HepG2 (cell line): ENCODE results near the gene TTLL6. TPM values are rescaled to one million over a fixed set of nuclear protein-coding genes. Genes with fewer than 3 reads are reported as not detected.
A peak's percentile ranks its signal among the peaks of the same experiment; 100 is the strongest.

Experiments
- ARID3A ChIP-seq: IDR thresholded peaks from 2 replicates; pipeline ENCODE4 v1.6.1; 2012; ENCODE audit warnings: low read depth, low read length, improper control_type of control experiment
- BORCS8-MEF2B ChIP-seq: sonication (generic); formaldehyde crosslinking; IDR thresholded peaks from 2 replicates; pipeline ENCODE4 v1.8.0; 2022; ENCODE audit warnings: mild to moderate bottlenecking, missing genetic modification reagents
- CEBPZ ChIP-seq: IDR thresholded peaks from 2 replicates; pipeline ENCODE4 v1.6.1; 2012; ENCODE audit warnings: low read length, improper control_type of control experiment
- CTCF ChIP-seq: sonication (generic); formaldehyde crosslinking; IDR thresholded peaks from 2 replicates; pipeline ENCODE4 v1.5.0; 2020; ENCODE audit warnings: mild to moderate bottlenecking, missing genetic modification reagents, moderate library complexity
- IRF2 ChIP-seq: IDR thresholded peaks from 2 replicates; pipeline ENCODE4 v1.6.1; 2018; ENCODE audit warnings: missing genetic modification reagents, missing compliant biosample characterization
- PHF8 ChIP-seq: sonication (generic); formaldehyde crosslinking; IDR thresholded peaks from 2 replicates; pipeline ENCODE4 v1.5.0; 2020; ENCODE audit warnings: missing genetic modification reagents
- RXRB ChIP-seq: IDR thresholded peaks from 2 replicates; pipeline ENCODE4 v1.6.1; 2016; ENCODE audit warnings: borderline replicate concordance, missing genetic modification reagents, missing compliant biosample characterization
- STAG1 ChIP-seq: sonication (generic); formaldehyde crosslinking; IDR thresholded peaks from 2 replicates; pipeline ENCODE4 v1.4.0; 2020; ENCODE audit warnings: missing genetic modification reagents
- UBTF ChIP-seq: sonication (generic); formaldehyde crosslinking; IDR thresholded peaks from 2 replicates; pipeline ENCODE4 v1.4.0; 2020; ENCODE audit warnings: mild to moderate bottlenecking, missing genetic modification reagents
- ZBTB4 ChIP-seq: sonication (generic); formaldehyde crosslinking; IDR thresholded peaks from 2 replicates; pipeline ENCODE4 v1.4.0; 2020; ENCODE audit warnings: missing genetic modification reagents, mild to moderate bottlenecking, borderline replicate concordance
- ZC3H13 ChIP-seq: sonication (generic); formaldehyde crosslinking; IDR thresholded peaks from 2 replicates; pipeline ENCODE4 v1.8.1; 2023; ENCODE audit warnings: mild to moderate bottlenecking, missing genetic modification reagents, moderate library complexity
- ZNF737 ChIP-seq: sonication (generic); formaldehyde crosslinking; IDR thresholded peaks from 2 replicates; pipeline ENCODE4 v1.5.0; 2020; ENCODE audit warnings: missing genetic modification reagents, mild to moderate bottlenecking, borderline replicate concordance
- polyA plus RNA-seq, 8 experiments: library from polyadenylated mRNA; depleted of rRNA in 3 of 8; stranded (reverse) in 7 of 8; unstranded in 1 of 8; fragments of >200 nt; fragmentation: Illumina TruSeq in 4 of 8; extraction: Trizol in 4 of 8; gene quantifications; 2 replicates each; pipeline versions ENCODE4 v1.2.1 to v1.2.3, GENCODE V29; 2011 to 2016; ENCODE audit warnings: low read depth in 4 of 8, missing spikeins in 1 of 8, mixed read lengths in 1 of 8; ENCODE audit not compliant: insufficient read depth in 1 of 8
- total RNA-seq, 5 experiments: library from RNA; depleted of rRNA; stranded (reverse); fragments of >200 nt; fragmentation: Illumina TruSeq; extraction: Trizol; gene quantifications; 2 replicates each; pipeline ENCODE4 v1.2.3, GENCODE V29; 2016; ENCODE audit warnings: low read depth in 1 of 5

Gene TTLL6
- total and polyA plus RNA-seq, 2 of the 13 experiments (the other 11 are each of a cell fraction or from before 2014, with no cell fraction given): 0.04 to 0.08 TPM

- TF ChIP-seq RXRB (CRISPR knock-in tag) (peak; percentile 12; the same call in 1 of the 2 replicates), ARID3A (peak; percentile 65), STAG1 (CRISPR knock-in tag) (peak; percentile 97), CEBPZ (no peak), UBTF (CRISPR knock-in tag) (peak; percentile 48; the same call in 1 of the 2 replicates), PHF8 (CRISPR knock-in tag) (0 out of 2 replicates have a peak, but pooled peaks have one; percentile 24), CTCF (CRISPR knock-in tag) (peak; percentile 95), BORCS8-MEF2B (CRISPR knock-in tag) (0 out of 2 replicates have a peak, but pooled peaks have one; percentile 23), ZBTB4 (CRISPR knock-in tag) (peak; percentile 38; the same call in 1 of the 2 replicates), IRF2 (CRISPR knock-in tag) (0 out of 2 replicates have a peak, but pooled peaks have one; percentile 36), ZC3H13 (CRISPR knock-in tag) (no peak), ZNF737 (0 out of 2 replicates have a peak, but pooled peaks have one; percentile 23)
Measured at GRCh38 chr17:48804936-48805411, 12.1 kb downstream of the TTLL6 start (continued).
